Parathyroid adenoma (tissue), 2 donors: ENCODE measurements around the gene TMEM269.

ENCODE experiments used
- H2AFZ ChIP-seq: fragments of 300-600 bp; sonication (generic); one replicate; pipeline ENCODE4 v1.7.0; 2017; ENCODE audit warnings: antibody characterized with exemption, mild to moderate bottlenecking
- H3K27ac ChIP-seq: fragments of 300-600 bp; sonication (generic); one replicate; pipeline ENCODE4 v1.7.0; 2017
- H3K27me3 ChIP-seq: fragments of 300-600 bp; sonication (generic); one replicate; pipeline ENCODE4 v1.7.0; 2017; ENCODE audit warnings: low read length; ENCODE audit not compliant: control insufficient read depth, insufficient read depth
- H3K36me3 ChIP-seq: fragments of 300-600 bp; sonication (generic); one replicate; pipeline ENCODE4 v1.7.0; 2017; ENCODE audit warnings: low read length; ENCODE audit not compliant: control insufficient read depth, insufficient read depth
- H3K4me1 ChIP-seq: fragments of 300-600 bp; sonication (generic); one replicate; pipeline ENCODE4 v1.7.0; 2017; ENCODE audit warnings: control low read depth
- H3K4me2 ChIP-seq: fragments of 300-600 bp; sonication (generic); one replicate; pipeline ENCODE4 v1.7.0; 2017; ENCODE audit warnings: low read length
- H3K4me3 ChIP-seq: fragments of 300-600 bp; sonication (generic); one replicate; pipeline ENCODE4 v1.7.0; 2017; ENCODE audit warnings: low read depth, low read length
- H3K79me2 ChIP-seq: fragments of 300-600 bp; sonication (generic); one replicate; pipeline ENCODE4 v1.7.0; 2017; ENCODE audit warnings: control low read depth
- H3K9ac ChIP-seq: fragments of 300-600 bp; sonication (generic); one replicate; pipeline ENCODE4 v1.7.0; 2017; ENCODE audit warnings: mild to moderate bottlenecking
- H3K9me3 ChIP-seq: fragments of 300-600 bp; sonication (generic); one replicate; pipeline ENCODE4 v1.7.0; 2017; ENCODE audit warnings: low read length; ENCODE audit not compliant: control insufficient read depth
- CTCF ChIP-seq: fragments of 300-600 bp; sonication (generic); IDR thresholded peaks from one replicate; pipeline ENCODE4 v1.7.0; 2017; ENCODE audit warnings: antibody characterized with exemption, mild to moderate bottlenecking
- donor health status: primary hyperparathyroidism.

TMEM269 gene

GRCh38 chr1:42736571-42737200, 48.1 kb upstream of the TMEM269 start:
- H3K27me3 ChIP-seq, result no peaks in the 10 kb centered on the region

DNA sequence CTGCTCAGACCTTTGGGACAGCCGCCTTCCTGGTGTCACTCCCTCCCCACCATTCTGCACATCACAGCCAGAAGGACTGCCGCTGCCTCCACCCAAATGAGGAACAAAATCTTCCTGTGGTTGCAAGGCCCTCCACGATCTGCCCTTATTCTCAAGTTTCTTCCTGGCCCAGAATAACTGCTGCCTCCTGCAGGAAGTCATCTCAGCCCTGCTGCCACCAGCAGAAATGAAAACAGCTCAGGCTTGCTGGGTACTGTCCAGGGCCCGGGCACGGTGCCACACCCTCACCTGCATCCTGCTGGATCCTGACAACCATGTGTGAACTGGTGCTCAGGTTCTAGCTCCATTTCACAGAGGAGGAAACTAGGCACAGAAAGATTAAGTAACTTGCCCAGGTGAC, 47.5 kb upstream of the TMEM269 start:
- no peaks in the 10 kb centered on the region for H3K79me2 ChIP-seq

More at GRCh38 chr1:42736571-42737200, 48.1 kb upstream of the TMEM269 start:
- no peak overlapping the region for H3K4me2 ChIP-seq
- H2AFZ ChIP-seq, result no peak overlapping the region
- H3K36me3 ChIP-seq, result no peaks in the 10 kb centered on the region
- no peak overlapping the region for H3K4me3 ChIP-seq
- no peaks in the 10 kb centered on the region for H3K9me3 ChIP-seq
- H3K79me2 ChIP-seq, result no peaks in the 10 kb centered on the region
- peaks cover 9% of the 10 kb centered on the region for H3K4me1 ChIP-seq
- peak overlapping the region; percentile 61 for H3K27ac ChIP-seq
- no peak overlapping the region for H3K9ac ChIP-seq
- TF ChIP-seq CTCF, result no peak

DNA sequence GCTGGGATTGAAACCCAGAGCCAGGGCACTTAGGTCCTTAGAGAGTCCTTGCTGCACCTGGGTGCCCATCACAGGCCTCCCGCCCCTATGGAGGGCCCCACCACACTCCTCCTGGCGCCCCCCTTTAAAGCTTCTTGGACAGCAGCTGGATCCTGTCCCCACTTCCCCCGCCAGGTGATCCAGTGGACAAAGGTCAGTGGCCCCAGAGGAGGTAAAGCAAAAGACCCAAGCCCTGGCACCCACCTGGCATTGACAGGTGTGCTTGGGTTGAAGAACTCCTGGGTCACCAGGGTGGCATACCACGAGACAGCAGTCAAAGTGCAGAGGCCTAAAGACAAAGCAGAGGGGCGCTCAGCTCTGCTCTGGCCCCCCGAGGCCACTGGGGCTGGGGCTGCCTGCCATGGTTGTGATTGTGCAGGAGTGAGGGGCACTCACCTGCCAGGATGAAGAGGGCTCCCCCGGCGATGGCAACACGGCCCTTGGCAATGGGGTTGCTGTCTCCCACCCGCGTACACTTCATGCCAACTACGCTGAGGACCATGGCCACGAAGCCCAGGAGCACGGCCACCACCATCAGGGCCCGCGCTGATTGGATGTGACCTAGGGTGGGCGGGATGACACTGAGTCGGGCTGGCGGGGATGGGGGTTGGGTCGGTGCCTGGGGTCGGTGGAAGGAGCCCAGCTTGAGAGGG, 46.7 kb upstream of the TMEM269 start:
- Histone ChIP-seq H3K9me3 (no peaks in the 10 kb centered on the region), H3K36me3 (no peaks in the 10 kb centered on the region), H3K79me2 (no peaks in the 10 kb centered on the region), H3K9ac (no peak overlapping the region), H2AFZ (no peak overlapping the region), H3K27me3 (no peaks in the 10 kb centered on the region), H3K27ac (no peak overlapping the region), H3K4me1 (peaks cover 9% of the 10 kb centered on the region), H3K4me3 (no peak overlapping the region), H3K4me2 (no peak overlapping the region)
- TF ChIP-seq CTCF, result no peak

More for the DNA sequence above, 47.5 kb upstream of the TMEM269 start:
- Histone ChIP-seq H3K4me3 (no peak overlapping the region), H3K27ac (peak overlapping the region; percentile 61), H3K9me3 (no peaks in the 10 kb centered on the region), H2AFZ (no peak overlapping the region), H3K36me3 (no peaks in the 10 kb centered on the region), H3K4me2 (no peak overlapping the region), H3K4me1 (peaks cover 9% of the 10 kb centered on the region), H3K9ac (no peak overlapping the region), H3K27me3 (no peaks in the 10 kb centered on the region)
- TF ChIP-seq CTCF, result peak; percentile 26

DNA sequence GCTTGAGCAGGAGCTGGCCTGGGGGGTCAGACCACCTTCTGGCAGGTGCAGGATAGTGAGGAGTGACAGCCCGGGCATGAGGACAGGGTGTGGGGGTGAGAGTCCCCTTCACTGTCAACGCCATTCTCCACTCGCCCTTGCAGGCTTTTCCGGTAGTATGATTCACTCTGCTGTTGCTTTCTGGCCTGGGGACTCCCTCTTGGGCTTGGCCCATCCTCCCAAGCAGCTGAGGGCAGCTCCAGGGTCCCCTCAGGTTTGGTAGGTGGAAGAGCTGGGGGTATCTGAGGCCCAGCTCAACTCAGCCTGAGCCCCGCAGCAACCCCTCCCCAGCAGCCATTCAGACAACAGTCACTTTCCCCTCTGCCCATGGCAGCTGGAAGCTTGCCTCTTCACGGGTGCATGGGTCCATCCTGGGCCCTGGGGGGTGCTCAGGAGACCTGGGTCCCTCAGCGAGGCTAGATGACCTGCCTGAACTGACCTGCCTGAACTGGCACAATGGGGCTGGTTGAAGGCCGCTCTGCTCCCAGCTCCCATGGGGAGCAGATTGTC, 46.0 kb upstream of the TMEM269 start:
- Histone ChIP-seq H2AFZ (no peak overlapping the region), H3K4me3 (no peak overlapping the region), H3K9me3 (no peaks in the 10 kb centered on the region), H3K9ac (no peak overlapping the region), H3K79me2 (no peaks in the 10 kb centered on the region), H3K27me3 (no peaks in the 10 kb centered on the region), H3K27ac (no peak overlapping the region), H3K36me3 (no peaks in the 10 kb centered on the region), H3K4me2 (no peak overlapping the region), H3K4me1 (peaks cover 9% of the 10 kb centered on the region)
- TF ChIP-seq CTCF, result no peak
